ENCODE data around the gene LAMC3.

Gene LAMC3

GRCh38 chr9:131008909-131009618, at the start of gene LAMC3:
TSS of gene LAMC3 (plus strand) at chr9:131009174. CDS start at chr9:131009215, 41 bp downstream.
- no peak for DNase-seq (ENCODE audit: low read depth in 2 of 2, low spot score in 1 of 2)

- no peak for DNase-seq (ENCODE audit: low read depth in 2 of 2, low spot score in 1 of 2)
Observed at GRCh38 chr9:130959809-130960334, 49.1 kb upstream of the LAMC3 start.

GRCh38 chr9:130960522-130961378, 48.2 kb upstream of the LAMC3 start:
- no peak for DNase-seq (ENCODE audit: low read depth in 2 of 2, low spot score in 1 of 2)

- DNase-seq (ENCODE audit: low read depth in 2 of 2, low spot score in 1 of 2), result no peak
Observed at GRCh38 chr9:130961511-130962300, 47.3 kb upstream of the LAMC3 start.

- no peak for DNase-seq (ENCODE audit: low read depth in 2 of 2, low spot score in 1 of 2)
Observed at GRCh38 chr9:130962418-130963316, 46.3 kb upstream of the LAMC3 start.

GRCh38 chr9:130963337-130963908, 45.6 kb upstream of the LAMC3 start:
- no peak for DNase-seq (ENCODE audit: low read depth in 2 of 2, low spot score in 1 of 2)

GRCh38 chr9:130963916-130964315, 45.1 kb upstream of the LAMC3 start:
- no peak for DNase-seq (ENCODE audit: low read depth in 2 of 2, low spot score in 1 of 2)

GRCh38 chr9:130965680-130966079, 43.3 kb upstream of the LAMC3 start:
- DNase-seq (ENCODE audit: low read depth in 2 of 2, low spot score in 1 of 2), result no peak

- no peak for DNase-seq (ENCODE audit: low read depth in 2 of 2, low spot score in 1 of 2)
Observed at GRCh38 chr9:130970052-130970451, 38.9 kb upstream of the LAMC3 start.

- no peak for DNase-seq (ENCODE audit: low read depth in 2 of 2, low spot score in 1 of 2)
Observed at GRCh38 chr9:130970855-130971254, 38.1 kb upstream of the LAMC3 start.

GRCh38 chr9:130971294-130971849, 37.6 kb upstream of the LAMC3 start:
- no peak for DNase-seq (ENCODE audit: low read depth in 2 of 2, low spot score in 1 of 2)

- DNase-seq (ENCODE audit: low read depth in 2 of 2, low spot score in 1 of 2), result no peak
Observed at GRCh38 chr9:130972277-130972956, 36.6 kb upstream of the LAMC3 start.

GRCh38 chr9:130972957-130973685, 35.9 kb upstream of the LAMC3 start:
- DNase-seq (ENCODE audit: low read depth in 2 of 2, low spot score in 1 of 2), result no peak

GRCh38 chr9:130973686-130974281, 35.2 kb upstream of the LAMC3 start:
- no peak for DNase-seq (ENCODE audit: low read depth in 2 of 2, low spot score in 1 of 2)

- DNase-seq (ENCODE audit: low read depth in 2 of 2, low spot score in 1 of 2), result no peak
Observed at GRCh38 chr9:130974697-130975096, 34.3 kb upstream of the LAMC3 start.

GRCh38 chr9:130975156-130975555, 33.8 kb upstream of the LAMC3 start:
- no peak for DNase-seq (ENCODE audit: low read depth in 2 of 2, low spot score in 1 of 2)

GRCh38 chr9:130975932-130976841, 32.8 kb upstream of the LAMC3 start:
- DNase-seq (ENCODE audit: low read depth in 2 of 2, low spot score in 1 of 2), result no peak

All from stimulated activated CD8-positive, alpha-beta memory T cell treated with anti-CD3 and anti-CD28 coated beads, Interleukin-4, amount 100 ng/mL, for 4 hours (primary cell).